HepG2 (cell line): Measurements from ENCODE around the gene TTC31. TPM values are rescaled to one million over a fixed set of nuclear protein-coding genes. Genes with fewer than 3 reads are reported as not detected.

ENCODE experiments used
- CHD4 ChIP-seq: fragments of 200-600 bp; sonication (generic); IDR thresholded peaks from 2 replicates; pipeline ENCODE4 v1.7.0; 2017; ENCODE audit warnings: mild to moderate bottlenecking, low read length, borderline replicate concordance
- HMG20B ChIP-seq: conservative IDR thresholded peaks from 2 replicates; pipeline ENCODE4 v1.6.1; 2016; ENCODE audit warnings: missing genetic modification reagents, missing compliant biosample characterization
- NAIF1 ChIP-seq: sonication (generic); formaldehyde crosslinking; IDR thresholded peaks from 2 replicates; pipeline ENCODE4 v1.5.0; 2020; ENCODE audit warnings: mild to moderate bottlenecking, missing genetic modification reagents, borderline replicate concordance
- POLR2G ChIP-seq: fragments of 200-400 bp; formaldehyde crosslinking; IDR thresholded peaks from 2 replicates; pipeline ENCODE4 v1.6.1; 2018; ENCODE audit warnings: mild to moderate bottlenecking, low read depth, low read length, moderate library complexity
- RBAK ChIP-seq: sonication (generic); formaldehyde crosslinking; IDR thresholded peaks from 2 replicates; pipeline ENCODE4 v1.5.1; 2020; ENCODE audit warnings: mild to moderate bottlenecking, missing genetic modification reagents
- RFX1 ChIP-seq: fragments of 450-650 bp; IDR thresholded peaks from 2 replicates; pipeline ENCODE4 v1.6.1; 2017
- SP1 ChIP-seq, 2 experiments: fragments of 450-650 bp in 1 of 2; sonication (generic) in 1 of 2; formaldehyde crosslinking in 1 of 2; IDR thresholded peaks; 2 replicates each; pipeline versions ENCODE4 v1.4.0 to v1.6.1; 2016 to 2020; ENCODE audit warnings: missing genetic modification reagents in 1 of 2
- TCF7 ChIP-seq: sonication (generic); IDR thresholded peaks from 2 replicates; pipeline ENCODE4 v1.6.1; 2016; ENCODE audit warnings: antibody characterized with exemption, low read depth
- TEAD2 ChIP-seq: sonication (generic); formaldehyde crosslinking; IDR thresholded peaks from 2 replicates; pipeline ENCODE4 v1.9.0; 2021; ENCODE audit warnings: missing genetic modification reagents
- ZBTB7B ChIP-seq: sonication (generic); formaldehyde crosslinking; IDR thresholded peaks from 2 replicates; pipeline ENCODE4 v1.4.0; 2020; ENCODE audit warnings: missing genetic modification reagents
- ZMAT3 ChIP-seq: sonication (generic); formaldehyde crosslinking; conservative IDR thresholded peaks from 2 replicates; pipeline ENCODE4 v1.7.0; 2021; ENCODE audit warnings: missing genetic modification reagents
- ZNF232 ChIP-seq: sonication (generic); formaldehyde crosslinking; IDR thresholded peaks from 2 replicates; pipeline ENCODE4 v1.4.0; 2020; ENCODE audit warnings: missing genetic modification reagents, borderline replicate concordance
- ZNF256 ChIP-seq: sonication (generic); formaldehyde crosslinking; conservative IDR thresholded peaks from 2 replicates; pipeline ENCODE4 v1.4.0; 2020; ENCODE audit warnings: missing genetic modification reagents
- ZNF644 ChIP-seq: IDR thresholded peaks from 2 replicates; pipeline ENCODE4 v1.6.1; 2016; ENCODE audit warnings: low read depth
- polyA plus RNA-seq, 8 experiments: library from polyadenylated mRNA; depleted of rRNA in 3 of 8; stranded (reverse) in 7 of 8; unstranded in 1 of 8; fragments of >200 nt; fragmentation: Illumina TruSeq in 4 of 8; extraction: Trizol in 4 of 8; gene quantifications; 2 replicates each; pipeline versions ENCODE4 v1.2.1 to v1.2.3, GENCODE V29; 2011 to 2016; ENCODE audit warnings: low read depth in 4 of 8, missing spikeins in 1 of 8, mixed read lengths in 1 of 8; ENCODE audit not compliant: insufficient read depth in 1 of 8
- total RNA-seq, 5 experiments: library from RNA; depleted of rRNA; stranded (reverse); fragments of >200 nt; fragmentation: Illumina TruSeq; extraction: Trizol; gene quantifications; 2 replicates each; pipeline ENCODE4 v1.2.3, GENCODE V29; 2016; ENCODE audit warnings: low read depth in 1 of 5
- TF ChIP-seq, protein P1 (sequence below): IDR thresholded peaks from 2 replicates; pipeline ENCODE4 v1.6.1; 2016; ENCODE audit warnings: missing genetic modification reagents, missing compliant biosample characterization
- TF ChIP-seq, protein P2 (sequence below), 2 experiments: fragments of 450-650 bp in 1 of 2; sonication (generic) in 1 of 2; formaldehyde crosslinking in 1 of 2; IDR thresholded peaks; 2 replicates each; pipeline versions ENCODE4 v1.6.1 to v1.8.0; 2016 to 2022; ENCODE audit warnings: antibody characterized with exemption in 1 of 2, mild to moderate bottlenecking in 1 of 2, missing genetic modification reagents in 1 of 2
- TF ChIP-seq, protein P3 (sequence below), 2 experiments: sonication (generic) in 1 of 2; formaldehyde crosslinking in 1 of 2; IDR thresholded peaks; 2 replicates each; pipeline versions ENCODE4 v1.4.0 to v1.6.1; 2018 to 2020; ENCODE audit warnings: missing genetic modification reagents in 2 of 2, borderline replicate concordance in 1 of 2, low read depth in 1 of 2, mild to moderate bottlenecking in 1 of 2, missing biosample characterization in 1 of 2
- TF ChIP-seq, protein P4 (sequence below): sonication (generic); formaldehyde crosslinking; IDR thresholded peaks from 2 replicates; pipeline ENCODE4 v1.4.0; 2020; ENCODE audit warnings: missing genetic modification reagents, low read depth, mild to moderate bottlenecking, borderline replicate concordance

Gene TTC31
- total and polyA plus RNA-seq, 2 of the 13 experiments (the other 11 are each of a cell fraction or from before 2014, with no cell fraction given), result 28.3 to 39.5 TPM

DNA sequence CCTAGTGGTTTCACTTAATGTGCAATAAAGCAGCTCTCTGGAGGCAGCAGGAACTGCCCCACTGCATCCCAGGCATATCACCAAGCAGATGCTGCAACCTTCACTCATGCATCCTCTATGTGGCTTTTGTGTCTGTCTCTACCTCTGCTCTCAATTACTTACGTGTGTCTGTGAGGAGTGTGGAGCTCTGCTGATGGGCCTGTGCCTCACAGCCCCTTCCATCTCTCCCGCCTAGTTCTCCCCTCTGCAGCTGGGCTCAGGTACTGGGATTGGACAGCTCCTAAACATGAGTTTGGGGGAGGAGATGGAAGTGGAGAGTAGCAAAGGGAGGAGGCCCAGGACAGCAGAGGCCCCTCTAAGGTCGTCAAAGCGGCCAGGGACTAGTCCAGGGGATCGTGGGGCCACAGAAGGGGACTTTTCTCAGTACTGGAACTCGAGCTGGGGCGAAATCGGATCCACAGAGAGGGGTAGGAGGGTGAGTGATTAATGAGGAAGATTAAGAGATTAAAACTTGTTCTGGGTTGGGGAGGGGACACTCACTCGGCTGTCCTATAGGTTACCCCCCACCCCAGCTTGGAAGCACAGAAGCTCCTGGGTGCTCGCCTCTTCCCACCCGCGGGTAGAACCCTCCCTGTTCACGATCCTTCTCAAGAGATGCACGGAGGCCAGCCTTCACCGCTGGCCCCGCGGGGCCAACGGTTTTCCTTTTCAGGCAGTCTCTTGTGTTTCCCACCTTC is 18.6 kb downstream of the TTC31 start (continued):
- TF ChIP-seq, protein P1, sequence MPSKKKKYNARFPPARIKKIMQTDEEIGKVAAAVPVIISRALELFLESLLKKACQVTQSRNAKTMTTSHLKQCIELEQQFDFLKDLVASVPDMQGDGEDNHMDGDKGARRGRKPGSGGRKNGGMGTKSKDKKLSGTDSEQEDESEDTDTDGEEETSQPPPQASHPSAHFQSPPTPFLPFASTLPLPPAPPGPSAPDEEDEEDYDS (CRISPR knock-in tag), result no peak
- TF ChIP-seq HMG20B (no peak), SP1 (IDR thresholded peaks at IDR 0.05) (no peak), SP1 (CRISPR knock-in tag; IDR thresholded peaks at IDR 0.05) (no peak), ZNF256 (no peak), ZBTB7B (CRISPR knock-in tag) (no peak), ZNF232 (no peak), POLR2G (peak; percentile 44; the same call in 1 of the 2 replicates), CHD4 (no peak), RBAK (CRISPR knock-in tag) (no peak), TEAD2 (no peak), ZNF644 (no peak), TCF7 (no peak), ZMAT3 (CRISPR knock-in tag) (no peak; the same call in 1 of the 2 replicates), RFX1 (no peak), NAIF1 (CRISPR knock-in tag) (no peak)
- TF ChIP-seq, protein P2, sequence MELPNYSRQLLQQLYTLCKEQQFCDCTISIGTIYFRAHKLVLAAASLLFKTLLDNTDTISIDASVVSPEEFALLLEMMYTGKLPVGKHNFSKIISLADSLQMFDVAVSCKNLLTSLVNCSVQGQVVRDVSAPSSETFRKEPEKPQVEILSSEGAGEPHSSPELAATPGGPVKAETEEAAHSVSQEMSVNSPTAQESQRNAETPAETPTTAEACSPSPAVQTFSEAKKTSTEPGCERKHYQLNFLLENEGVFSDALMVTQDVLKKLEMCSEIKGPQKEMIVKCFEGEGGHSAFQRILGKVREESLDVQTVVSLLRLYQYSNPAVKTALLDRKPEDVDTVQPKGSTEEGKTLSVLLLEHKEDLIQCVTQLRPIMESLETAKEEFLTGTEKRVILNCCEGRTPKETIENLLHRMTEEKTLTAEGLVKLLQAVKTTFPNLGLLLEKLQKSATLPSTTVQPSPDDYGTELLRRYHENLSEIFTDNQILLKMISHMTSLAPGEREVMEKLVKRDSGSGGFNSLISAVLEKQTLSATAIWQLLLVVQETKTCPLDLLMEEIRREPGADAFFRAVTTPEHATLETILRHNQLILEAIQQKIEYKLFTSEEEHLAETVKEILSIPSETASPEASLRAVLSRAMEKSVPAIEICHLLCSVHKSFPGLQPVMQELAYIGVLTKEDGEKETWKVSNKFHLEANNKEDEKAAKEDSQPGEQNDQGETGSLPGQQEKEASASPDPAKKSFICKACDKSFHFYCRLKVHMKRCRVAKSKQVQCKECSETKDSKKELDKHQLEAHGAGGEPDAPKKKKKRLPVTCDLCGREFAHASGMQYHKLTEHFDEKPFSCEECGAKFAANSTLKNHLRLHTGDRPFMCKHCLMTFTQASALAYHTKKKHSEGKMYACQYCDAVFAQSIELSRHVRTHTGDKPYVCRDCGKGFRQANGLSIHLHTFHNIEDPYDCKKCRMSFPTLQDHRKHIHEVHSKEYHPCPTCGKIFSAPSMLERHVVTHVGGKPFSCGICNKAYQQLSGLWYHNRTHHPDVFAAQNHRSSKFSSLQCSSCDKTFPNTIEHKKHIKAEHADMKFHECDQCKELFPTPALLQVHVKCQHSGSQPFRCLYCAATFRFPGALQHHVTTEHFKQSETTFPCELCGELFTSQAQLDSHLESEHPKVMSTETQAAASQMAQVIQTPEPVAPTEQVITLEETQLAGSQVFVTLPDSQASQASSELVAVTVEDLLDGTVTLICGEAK (IDR thresholded peaks at IDR 0.05), result no peak
- TF ChIP-seq, protein P2 (CRISPR knock-in tag; IDR thresholded peaks at IDR 0.05), result no peak
- TF ChIP-seq, protein P3, sequence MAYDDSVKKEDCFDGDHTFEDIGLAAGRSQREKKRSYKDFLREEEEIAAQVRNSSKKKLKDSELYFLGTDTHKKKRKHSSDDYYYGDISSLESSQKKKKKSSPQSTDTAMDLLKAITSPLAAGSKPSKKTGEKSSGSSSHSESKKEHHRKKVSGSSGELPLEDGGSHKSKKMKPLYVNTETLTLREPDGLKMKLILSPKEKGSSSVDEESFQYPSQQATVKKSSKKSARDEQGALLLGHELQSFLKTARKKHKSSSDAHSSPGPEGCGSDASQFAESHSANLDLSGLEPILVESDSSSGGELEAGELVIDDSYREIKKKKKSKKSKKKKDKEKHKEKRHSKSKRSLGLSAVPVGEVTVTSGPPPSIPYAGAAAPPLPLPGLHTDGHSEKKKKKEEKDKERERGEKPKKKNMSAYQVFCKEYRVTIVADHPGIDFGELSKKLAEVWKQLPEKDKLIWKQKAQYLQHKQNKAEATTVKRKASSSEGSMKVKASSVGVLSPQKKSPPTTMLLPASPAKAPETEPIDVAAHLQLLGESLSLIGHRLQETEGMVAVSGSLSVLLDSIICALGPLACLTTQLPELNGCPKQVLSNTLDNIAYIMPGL (CRISPR knock-in tag; IDR thresholded peaks at IDR 0.05; ENCODE audit: borderline replicate concordance in 1 of 2, low read depth in 1 of 2), result no peak
- TF ChIP-seq, protein P4, sequence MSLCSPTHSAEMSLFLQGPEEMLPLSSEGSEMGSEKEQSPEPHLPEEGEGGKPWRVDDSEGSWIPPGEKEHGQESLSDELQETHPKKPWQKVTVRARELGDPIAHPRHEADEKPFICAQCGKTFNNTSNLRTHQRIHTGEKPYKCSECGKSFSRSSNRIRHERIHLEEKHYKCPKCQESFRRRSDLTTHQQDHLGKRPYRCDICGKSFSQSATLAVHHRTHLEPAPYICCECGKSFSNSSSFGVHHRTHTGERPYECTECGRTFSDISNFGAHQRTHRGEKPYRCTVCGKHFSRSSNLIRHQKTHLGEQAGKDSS (CRISPR knock-in tag), result no peak
